HepG2 (cell line): ENCODE data around the gene BICDL1. TPM values are rescaled to one million over a fixed set of nuclear protein-coding genes. Genes with fewer than 3 reads are reported as not detected.

Experiments
- ELF1 ChIP-seq: sonication (generic); formaldehyde crosslinking; IDR thresholded peaks from 2 replicates; pipeline ENCODE4 v1.4.0; 2020; ENCODE audit warnings: missing genetic modification reagents
- ERF ChIP-seq: IDR thresholded peaks from 2 replicates; pipeline ENCODE4 v1.6.1; 2018; ENCODE audit warnings: missing biosample characterization, missing genetic modification reagents
- ETV6 ChIP-seq: sonication (generic); formaldehyde crosslinking; conservative IDR thresholded peaks from 2 replicates; pipeline ENCODE4 v1.4.0; 2020; ENCODE audit warnings: missing genetic modification reagents
- MIXL1 ChIP-seq: IDR thresholded peaks from 2 replicates; pipeline ENCODE4 v1.6.1; 2016
- NCOA2 ChIP-seq: sonication (generic); formaldehyde crosslinking; IDR thresholded peaks from 2 replicates; pipeline ENCODE4 v1.8.0; 2022; ENCODE audit warnings: inconsistent platforms
- PBX3 ChIP-seq: sonication (generic); formaldehyde crosslinking; IDR thresholded peaks from 2 replicates; pipeline ENCODE4 v1.8.1; 2023; ENCODE audit warnings: missing genetic modification reagents, inconsistent platforms, borderline replicate concordance
- POLR2G ChIP-seq: fragments of 200-400 bp; formaldehyde crosslinking; IDR thresholded peaks from 2 replicates; pipeline ENCODE4 v1.6.1; 2018; ENCODE audit warnings: mild to moderate bottlenecking, low read depth, low read length, moderate library complexity
- PRMT3 ChIP-seq: sonication (generic); formaldehyde crosslinking; IDR thresholded peaks from 2 replicates; pipeline ENCODE4 v1.8.1; 2022; ENCODE audit warnings: low read depth, mild to moderate bottlenecking, moderate library complexity, missing genetic modification reagents, borderline replicate concordance
- SOX13 ChIP-seq, 3 experiments: fragments of 450-650 bp in 1 of 3; sonication (generic) in 1 of 3; formaldehyde crosslinking in 1 of 3; IDR thresholded peaks in 2 of 3; conservative IDR thresholded peaks in 1 of 3; 2 replicates each; pipeline versions ENCODE4 v1.5.0 to v1.6.1; 2016 to 2020; ENCODE audit warnings: antibody characterized with exemption in 1 of 3, mild to moderate bottlenecking in 1 of 3, missing compliant biosample characterization in 1 of 3, missing genetic modification reagents in 1 of 3, moderate library complexity in 1 of 3
- SRSF1 ChIP-seq: fragments of 200-400 bp; formaldehyde crosslinking; optimal IDR thresholded peaks from 2 replicates; pipeline ENCODE3; 2017; ENCODE audit warnings: mild to moderate bottlenecking, low read depth, low read length, moderate library complexity
- YEATS2 ChIP-seq: sonication (generic); formaldehyde crosslinking; IDR thresholded peaks from 2 replicates; pipeline ENCODE4 v1.4.0; 2020; ENCODE audit warnings: missing genetic modification reagents, borderline replicate concordance
- ZBTB33 ChIP-seq: sonication (generic); formaldehyde crosslinking; IDR thresholded peaks from 2 replicates; pipeline ENCODE4 v1.4.0; 2020; ENCODE audit warnings: missing genetic modification reagents
- ZEB1 ChIP-seq: IDR thresholded peaks from 2 replicates; pipeline ENCODE4 v1.6.1; 2012; ENCODE audit warnings: mild to moderate bottlenecking, low read depth, inconsistent platforms; ENCODE audit not compliant: insufficient replicate concordance
- ZNF296 ChIP-seq: sonication (generic); formaldehyde crosslinking; conservative IDR thresholded peaks from 2 replicates; pipeline ENCODE4 v1.5.0; 2020; ENCODE audit warnings: mild to moderate bottlenecking, missing genetic modification reagents
- ZNF407 ChIP-seq: sonication (generic); formaldehyde crosslinking; IDR thresholded peaks from one replicate; pipeline ENCODE4 v1.5.1; 2020; ENCODE audit warnings: mild to moderate bottlenecking, missing genetic modification reagents; ENCODE audit errors: not compliant biosample characterization
- ZNF773 ChIP-seq: sonication (generic); formaldehyde crosslinking; IDR thresholded peaks from 2 replicates; pipeline ENCODE4 v1.4.0; 2020; ENCODE audit warnings: missing genetic modification reagents, borderline replicate concordance
- polyA plus RNA-seq, 8 experiments: library from polyadenylated mRNA; depleted of rRNA in 3 of 8; stranded (reverse) in 7 of 8; unstranded in 1 of 8; fragments of >200 nt; fragmentation: Illumina TruSeq in 4 of 8; extraction: Trizol in 4 of 8; gene quantifications; 2 replicates each; pipeline versions ENCODE4 v1.2.1 to v1.2.3, GENCODE V29; 2011 to 2016; ENCODE audit warnings: low read depth in 4 of 8, missing spikeins in 1 of 8, mixed read lengths in 1 of 8; ENCODE audit not compliant: insufficient read depth in 1 of 8
- total RNA-seq, 5 experiments: library from RNA; depleted of rRNA; stranded (reverse); fragments of >200 nt; fragmentation: Illumina TruSeq; extraction: Trizol; gene quantifications; 2 replicates each; pipeline ENCODE4 v1.2.3, GENCODE V29; 2016; ENCODE audit warnings: low read depth in 1 of 5

The BICDL1 gene
- total and polyA plus RNA-seq, 2 of the 13 experiments (the other 11 are each of a cell fraction or from before 2014, with no cell fraction given): 3.6 to 9.7 TPM

- TF ChIP-seq ZNF407 (CRISPR knock-in tag) (no peak), ZNF296 (CRISPR knock-in tag) (no peak), ELF1 (CRISPR knock-in tag) (no peak), ERF (CRISPR knock-in tag) (peak; percentile 89), NCOA2 (CRISPR knock-in tag) (peak; percentile 35; the same call in 1 of the 2 replicates), PBX3 (CRISPR knock-in tag) (peak; percentile 48; the same call in 1 of the 2 replicates), PRMT3 (CRISPR knock-in tag) (0 out of 2 replicates have a peak, but pooled peaks have one; percentile 64), ZNF773 (peak; percentile 97; the same call in 1 of the 2 replicates), ZBTB33 (CRISPR knock-in tag) (no peak), SRSF1 (no peak), POLR2G (no peak), MIXL1 (CRISPR knock-in tag) (no peak; the same call in 1 of the 2 replicates), ZEB1 (no peak), YEATS2 (no peak), SOX13 (IDR thresholded peaks at IDR 0.05) (no peak), SOX13 (CRISPR knock-in tag; conservative IDR thresholded peaks at IDR 0.05 in 1 of 2, IDR thresholded peaks at IDR 0.05 in 1 of 2) (peak in 1 of 2 experiments; percentile 30; a peak in 1 of 4 replicates), ETV6 (peak; percentile 88)
Measured at GRCh38 chr12:119989731-119990381, 820 bp downstream of the BICDL1 start (continued).
